Mucosa of gallbladder (tissue), 1 donor: ENCODE data around the gene PKD1L1. TPM values are rescaled to one million over a fixed set of nuclear protein-coding genes. Genes with fewer than 3 reads are reported as not detected.
"Not testable (repeated sequence)": the region's sequence is repeated elsewhere in the genome, so short reads cannot be mapped to it uniquely, and the experiment has no call there.

Source experiments
- DNase-seq: peaks from one replicate; pipeline ENCODE4 v3.0.0-alpha.2; 2020; ENCODE audit warnings: low spot score
- total RNA-seq: library from RNA; stranded (reverse); gene quantifications from one replicate; pipeline ENCODE4 v1.2.1, GENCODE V29; 2021
- donor health status: DM: no; HTN: no; CAD: no.

Gene PKD1L1
- total RNA-seq, 1 donor from 2014 or later: 0.20 TPM

DNA sequence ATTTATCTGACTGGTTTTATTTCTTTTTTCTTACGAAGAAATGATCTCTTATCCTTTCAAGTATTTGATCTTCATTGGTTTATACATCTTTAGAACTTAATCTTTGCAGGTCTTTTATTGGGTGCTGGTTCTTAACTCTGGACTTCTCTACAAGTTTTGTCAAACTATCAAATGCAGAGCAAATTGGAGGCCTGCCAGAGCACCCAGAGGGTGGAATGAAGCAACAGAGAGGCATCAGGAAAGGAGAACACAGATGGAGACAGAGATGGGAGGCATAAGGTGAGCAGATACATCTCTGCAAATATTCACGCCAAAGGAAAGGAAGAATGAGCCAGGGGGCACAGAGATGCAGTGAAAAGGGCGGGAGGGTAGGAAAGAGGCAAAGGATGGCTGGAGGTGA lies 130.3 kb downstream of the PKD1L1 start:
- DNase-seq: no peak

GRCh38 chr7:47816647-47817046 lies 131.6 kb downstream of the PKD1L1 start:
- no peak for DNase-seq

DNA sequence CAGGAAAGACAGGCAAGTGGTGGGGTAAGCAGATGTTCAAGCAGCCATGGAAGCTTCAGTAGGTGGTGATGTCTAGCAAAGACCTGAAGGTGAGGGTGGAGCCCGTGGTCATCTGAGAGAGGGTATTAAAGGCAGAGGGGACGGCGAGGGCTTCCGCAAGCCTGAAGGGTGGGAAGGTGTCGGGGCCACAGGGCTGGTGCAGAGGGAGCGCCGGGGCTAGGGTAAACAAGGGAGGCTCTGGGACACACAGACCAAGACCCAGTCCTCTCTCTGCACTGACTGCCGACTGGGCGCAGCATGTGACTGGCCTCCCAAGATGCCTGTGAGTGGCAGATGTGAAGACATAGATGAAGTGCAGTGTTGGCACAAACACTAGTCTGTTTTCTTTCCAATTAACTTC lies 132.4 kb downstream of the PKD1L1 start:
- no peak for DNase-seq

GRCh38 chr7:47814905-47815613 lies 133.2 kb downstream of the PKD1L1 start:
- DNase-seq: no peak

GRCh38 chr7:47813620-47814260 lies 134.5 kb downstream of the PKD1L1 start:
- DNase-seq: no peak

DNA sequence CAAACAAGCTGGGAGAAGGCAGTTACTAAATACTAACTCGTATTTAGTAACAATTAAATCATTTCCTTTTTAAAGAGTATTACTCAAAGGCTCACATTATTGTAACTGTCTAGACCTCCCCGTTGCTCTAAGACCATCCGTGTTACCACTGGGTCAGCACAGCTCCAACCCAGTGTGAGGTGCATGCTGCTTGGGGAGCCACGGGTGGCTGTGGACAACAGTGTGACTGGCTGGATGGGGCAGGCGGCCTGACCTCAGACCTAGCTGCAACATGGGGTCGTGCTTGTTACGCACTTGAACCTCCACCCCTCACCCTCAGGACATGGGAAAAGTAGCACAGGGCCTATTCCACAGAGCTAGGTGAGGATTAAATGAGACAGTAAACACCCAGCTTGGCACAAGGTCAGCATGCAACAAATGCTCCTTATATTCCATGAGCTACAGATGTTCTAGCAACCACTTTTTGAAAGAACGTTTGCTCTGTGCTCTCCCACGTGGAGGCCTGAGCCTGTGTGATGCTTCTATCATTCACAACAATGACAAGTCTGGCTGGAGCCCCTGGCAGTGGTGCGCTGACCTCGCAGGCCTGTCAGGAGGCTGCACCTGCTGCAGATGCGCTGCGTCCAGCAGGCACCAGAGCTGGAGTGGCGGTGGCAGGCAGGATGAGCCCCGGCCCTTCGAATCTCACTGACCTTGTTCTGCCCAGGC lies 135.7 kb downstream of the PKD1L1 start:
- DNase-seq: no peak

DNA sequence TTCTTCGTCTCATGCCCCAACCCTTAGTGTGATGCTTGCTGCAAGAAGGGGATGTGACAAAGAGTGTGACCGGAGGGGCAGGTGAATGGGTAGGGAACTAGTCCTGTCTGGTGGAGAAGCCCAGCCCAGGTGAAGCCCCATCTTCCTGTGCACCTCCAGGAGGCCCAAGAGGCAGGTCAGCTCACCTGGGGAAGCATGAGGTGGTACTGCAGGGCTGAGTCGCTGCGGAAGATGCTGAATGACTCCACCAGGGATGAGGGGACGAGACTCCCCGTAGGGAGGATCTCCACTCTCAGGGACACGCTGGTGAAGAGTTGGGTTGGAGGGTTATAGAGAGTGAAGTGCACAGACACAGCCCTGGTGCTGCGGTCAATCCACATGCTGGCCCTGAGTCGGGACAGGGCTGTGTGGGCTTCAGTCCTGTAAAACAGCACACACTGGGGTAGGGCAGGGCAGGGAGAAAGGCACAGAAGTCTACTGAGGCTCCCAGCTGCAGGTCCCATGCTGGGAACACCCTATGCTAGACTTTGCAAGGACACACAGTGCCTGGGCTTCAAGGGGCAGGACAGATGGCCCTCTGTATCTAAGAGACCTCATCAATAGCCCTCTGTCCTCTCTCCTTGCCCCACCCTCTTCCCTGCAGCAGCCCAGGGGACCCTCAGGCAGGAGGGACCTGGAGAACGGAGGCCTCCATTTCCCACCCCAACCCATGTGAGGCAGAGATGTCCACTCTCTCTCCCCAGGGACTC lies 136.5 kb downstream of the PKD1L1 start:
- no peak for DNase-seq

GRCh38 chr7:47809387-47809786 lies 138.9 kb downstream of the PKD1L1 start:
- DNase-seq: no peak

DNA sequence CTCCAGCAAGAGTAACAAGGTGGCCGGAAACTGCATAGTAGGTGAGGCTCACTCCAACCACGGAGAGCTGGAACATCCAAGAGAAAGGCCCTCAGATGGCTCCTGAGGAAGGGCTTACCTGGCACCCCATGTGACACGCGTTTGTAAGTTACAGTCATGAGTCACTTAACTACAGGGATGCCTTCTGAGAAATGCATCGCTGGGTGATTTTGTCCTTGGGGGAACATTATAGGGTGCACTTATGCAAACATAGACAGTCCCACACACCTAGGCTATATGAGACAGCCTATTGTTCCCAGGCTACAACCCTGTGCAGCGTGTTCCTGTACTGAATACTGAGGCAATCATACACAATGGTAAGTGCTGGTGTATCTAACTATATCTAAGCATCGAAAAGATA lies 139.9 kb downstream of the PKD1L1 start:
- DNase-seq: no peak

DNA sequence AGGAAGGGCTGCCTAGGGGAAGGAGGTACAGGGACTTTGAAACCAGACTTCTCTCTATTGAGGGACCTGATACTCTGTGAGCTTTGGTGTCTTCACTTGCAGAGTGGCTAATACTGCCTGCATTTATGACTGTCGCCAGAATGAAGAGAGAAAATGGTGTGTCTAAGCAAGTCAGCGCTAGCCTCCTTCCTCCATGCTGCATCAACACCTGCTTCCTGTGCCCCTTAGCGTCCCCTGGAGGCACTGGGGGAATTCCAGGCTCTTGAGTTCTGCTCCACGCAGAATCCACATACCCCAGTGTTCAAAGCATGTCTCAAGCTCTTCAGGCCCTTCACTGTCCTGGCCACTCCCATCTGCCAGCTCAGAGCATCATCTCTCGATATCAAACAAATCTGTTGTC lies 140.5 kb downstream of the PKD1L1 start:
- DNase-seq: no peak

DNA sequence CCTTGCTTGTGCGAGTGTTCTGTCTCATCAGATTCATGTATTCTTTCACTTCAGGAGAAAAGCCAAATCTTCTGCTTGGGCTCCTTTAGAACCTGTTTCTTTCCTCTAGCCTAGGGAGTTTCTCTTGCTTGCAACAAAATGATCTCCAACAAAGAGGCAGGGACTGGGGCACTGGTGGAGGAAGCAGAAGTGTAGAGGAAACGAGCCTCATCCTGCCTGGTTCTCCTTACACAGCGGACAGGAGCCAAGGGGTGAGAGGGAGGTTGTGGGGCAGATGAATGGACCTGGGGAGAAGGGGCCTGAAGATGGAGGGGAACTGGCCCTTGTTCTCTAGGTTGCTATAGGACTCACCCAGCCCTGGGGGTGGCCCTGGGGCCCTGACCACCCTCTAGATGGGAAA lies 141.1 kb downstream of the PKD1L1 start:
- DNase-seq: no peak

DNA sequence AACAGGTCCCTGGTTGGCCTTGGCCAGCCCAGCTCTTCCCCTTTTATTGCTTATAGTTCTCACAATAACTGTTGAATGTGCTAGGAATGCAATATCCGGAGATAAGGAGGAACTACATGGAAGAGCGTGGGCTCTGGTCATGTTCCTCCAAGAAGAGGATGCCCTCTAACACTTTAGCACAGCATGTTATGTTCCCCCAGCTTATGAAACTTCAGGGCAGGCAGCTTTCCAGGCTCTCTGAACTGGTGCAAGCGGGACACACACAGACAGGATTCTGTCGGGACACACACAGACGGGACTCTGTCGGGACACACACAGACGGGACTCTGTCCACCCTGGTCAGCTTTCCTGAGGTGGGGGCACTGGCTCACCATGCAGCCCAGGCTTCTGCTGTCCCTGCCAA lies 141.6 kb downstream of the PKD1L1 start:
- no peak for DNase-seq

DNA sequence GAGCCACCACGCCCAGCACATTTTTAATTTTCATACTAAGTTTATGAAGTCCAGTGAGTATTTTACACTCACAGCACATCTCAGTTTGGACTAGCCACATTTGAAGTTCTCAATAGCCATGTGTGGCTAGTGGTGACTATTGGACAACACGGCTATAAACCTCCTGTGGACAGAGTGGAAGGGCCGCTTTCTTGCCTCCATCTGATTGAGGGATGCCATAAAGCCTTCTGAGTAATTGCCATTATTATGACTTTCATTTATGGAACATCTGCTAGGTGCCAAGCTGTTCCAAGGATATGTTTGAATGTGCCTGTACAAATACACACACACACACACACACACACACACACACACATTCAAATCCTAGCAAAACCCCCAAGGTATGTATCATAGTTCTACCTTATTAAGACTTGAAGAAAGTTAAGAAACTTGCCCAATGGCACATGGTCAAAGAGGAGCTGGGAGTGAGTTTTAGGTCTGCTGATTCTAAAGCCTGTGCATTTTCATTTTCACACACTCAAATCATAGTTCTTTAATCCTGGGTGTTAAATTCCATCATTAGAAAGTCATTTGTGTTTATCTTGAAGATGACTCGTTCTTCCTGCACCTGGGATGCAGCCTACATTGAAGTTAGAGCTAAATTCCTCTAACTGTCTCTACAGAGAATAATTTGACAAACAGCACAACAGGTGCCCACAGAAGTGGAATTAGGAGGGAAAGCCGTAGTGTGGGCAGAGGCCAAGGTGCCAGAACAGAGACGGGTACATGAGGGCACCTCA lies 143.3 kb downstream of the PKD1L1 start:
- no peak for DNase-seq

DNA sequence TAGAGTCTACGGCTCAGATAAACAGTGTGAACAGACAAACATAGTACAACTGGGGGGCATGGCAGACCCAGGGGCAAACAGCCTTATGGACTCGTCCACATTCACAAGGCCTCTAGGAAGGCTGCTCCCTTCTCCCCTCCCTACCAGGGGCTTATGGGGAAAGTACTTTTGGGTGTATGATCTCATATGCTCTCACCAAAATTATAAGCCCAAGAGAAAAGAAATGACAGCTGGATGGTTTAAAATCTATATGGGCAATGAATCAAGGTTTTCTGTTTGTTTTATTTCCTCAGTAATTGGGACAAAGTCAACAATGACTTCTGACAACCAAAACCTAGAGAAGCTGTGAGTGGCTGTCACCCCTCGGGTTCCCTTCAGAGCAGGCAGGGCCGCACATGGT lies 144.4 kb downstream of the PKD1L1 start:
- DNase-seq: no peak

DNA sequence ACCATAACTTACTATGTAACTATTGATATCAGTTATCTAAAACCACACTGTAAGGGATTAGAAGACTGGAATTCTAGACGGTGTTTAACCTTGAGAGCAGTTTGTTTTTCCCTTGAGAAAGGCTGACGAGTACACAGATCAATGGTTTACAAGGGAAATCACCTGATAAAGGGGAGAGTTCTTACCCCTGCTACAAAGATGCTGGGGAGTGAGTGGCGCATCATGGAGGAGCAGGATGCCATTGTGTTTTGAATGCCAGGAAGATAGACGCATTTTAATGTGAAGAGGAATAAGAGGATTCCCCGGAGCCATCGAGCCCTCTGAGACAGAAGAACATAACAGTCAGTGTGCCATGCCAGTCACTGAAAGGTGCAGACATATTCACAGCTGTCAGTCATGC lies 145.2 kb downstream of the PKD1L1 start:
- DNase-seq: no peak

GRCh38 chr7:47801423-47801822 lies 146.8 kb downstream of the PKD1L1 start:
- DNase-seq: no peak

DNA sequence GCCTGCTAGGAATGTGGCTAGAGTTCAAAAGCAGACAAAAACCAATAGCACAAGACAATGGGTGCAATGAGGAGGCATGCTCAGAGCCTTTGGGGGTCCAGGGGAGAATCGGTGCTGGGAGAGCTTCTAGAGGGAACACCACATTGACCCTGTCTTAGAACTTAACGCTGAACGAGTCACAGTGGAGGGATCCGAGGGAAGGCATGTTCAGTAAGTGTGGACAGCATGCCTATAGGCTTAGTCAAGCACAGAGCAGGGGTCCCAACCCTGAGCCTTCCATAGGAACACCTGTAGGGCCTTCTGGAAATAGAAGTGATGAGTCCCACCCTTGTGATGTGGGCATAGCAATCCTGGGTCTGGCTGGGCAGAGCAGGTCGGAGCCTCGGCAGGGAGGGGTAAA lies 148.7 kb downstream of the PKD1L1 start:
- no peak for DNase-seq

DNA sequence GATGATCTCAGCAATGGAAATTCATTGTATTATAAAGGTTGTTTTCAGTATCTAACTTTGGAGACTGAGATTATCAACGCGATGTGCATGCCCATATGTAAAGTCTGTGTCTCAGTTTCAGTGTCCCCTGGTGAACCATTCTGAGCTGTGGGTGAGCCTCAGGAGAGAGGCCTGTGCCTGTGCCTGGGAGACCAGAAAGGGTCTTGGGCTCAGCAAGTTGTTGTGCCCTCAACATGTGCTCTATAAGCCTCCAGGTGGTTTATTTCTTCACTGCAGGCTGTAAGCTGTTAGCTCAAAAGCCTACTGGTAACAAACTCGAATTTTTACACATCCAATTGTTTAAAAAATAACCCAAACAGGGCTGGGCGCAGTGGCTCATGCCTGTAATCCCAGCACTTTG lies 151.9 kb downstream of the PKD1L1 start:
- DNase-seq: no peak

DNA sequence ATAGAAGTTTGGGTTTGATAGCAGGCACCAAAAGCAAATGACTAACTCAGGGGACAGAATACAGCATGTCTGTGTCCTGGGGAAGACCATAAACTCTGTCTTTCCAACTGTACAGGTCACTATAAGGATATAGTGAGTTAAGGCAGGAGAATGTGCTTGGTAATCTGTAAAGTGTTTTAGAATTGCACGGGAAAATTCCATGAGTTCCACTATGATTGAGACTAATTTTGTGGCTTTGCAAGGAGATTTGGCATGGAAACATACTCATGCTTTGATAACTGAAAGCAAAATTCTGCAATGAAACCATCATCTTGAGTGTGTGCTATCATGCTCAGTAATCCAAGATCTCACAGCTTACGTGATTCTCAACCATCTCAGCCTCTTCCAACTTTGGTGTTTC lies 152.6 kb downstream of the PKD1L1 start:
- DNase-seq: no peak

DNA sequence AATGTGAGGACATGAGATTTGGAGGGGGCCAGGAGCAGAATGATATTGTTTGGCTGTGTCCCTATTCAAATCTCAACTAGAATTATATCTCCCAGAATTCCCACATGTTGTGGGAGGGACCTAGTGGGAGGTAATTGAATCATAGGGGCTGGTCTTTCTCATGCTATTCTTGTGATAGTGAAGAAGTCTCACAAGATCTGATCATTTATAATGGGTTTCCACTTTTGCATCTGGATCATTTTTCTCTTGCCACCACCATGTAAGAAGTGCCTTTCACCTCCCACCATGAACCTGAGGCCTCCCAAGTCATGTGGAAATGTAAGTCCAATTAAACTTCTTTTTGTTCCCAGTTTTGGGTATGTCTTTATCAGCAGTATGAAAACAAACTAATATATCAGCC lies 153.1 kb downstream of the PKD1L1 start:
- not testable (repeated sequence) for DNase-seq

DNA sequence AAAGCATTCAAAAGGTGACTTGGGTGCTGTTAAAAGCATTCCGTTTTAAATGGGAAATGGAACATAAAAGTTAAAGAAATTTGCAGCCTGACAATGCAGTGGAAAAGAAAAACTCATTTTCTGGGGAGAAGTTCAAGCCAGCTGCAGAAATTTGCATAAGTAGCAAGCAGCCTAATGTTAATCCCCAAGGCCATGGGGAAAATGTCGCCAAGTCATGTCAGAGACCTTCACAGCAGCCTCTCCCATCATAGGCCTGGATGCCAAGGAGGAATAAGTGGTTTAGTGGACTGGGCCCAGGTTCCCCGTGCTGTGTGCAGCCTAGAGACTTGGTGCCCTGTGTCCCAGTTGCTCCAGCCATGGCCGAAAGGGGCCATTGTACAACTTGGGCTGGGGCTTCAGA lies 154.2 kb downstream of the PKD1L1 start:
- DNase-seq: no peak

GRCh38 chr7:47793186-47793585 lies 155.1 kb downstream of the PKD1L1 start:
- not testable (repeated sequence) for DNase-seq
